Activated CD8-positive, alpha-beta memory T cell treated with anti-CD3 and anti-CD28 coated beads, Interleukin-2, amount 10 ng/mL, durations not matched to agents 7 days and 5 days (primary cell): ENCODE results near the gene MUC5AC. TPM values are rescaled to one million over a fixed set of nuclear protein-coding genes. Genes with fewer than 3 reads are reported as not detected.

ENCODE experiments used
- ATAC-seq: fragments of 150-1000 bp; cut with Tn5 transposase; one replicate; pipeline ENCODE4 v1.10.0; 2021; ENCODE audit warnings: moderate library complexity
- CTCF ChIA-PET: fragments of 350-600 bp; sonication (Branson Sonifier 250); formaldehyde crosslinking; loops from one replicate; lab custom pipeline; 2021; ENCODE audit warnings: antibody characterized with exemption; lab: Charles Lee
- DNase-seq: peaks from one replicate; pipeline ENCODE4 v3.0.0-alpha.2; 2020
- H3K27ac Mint-ChIP-seq: one replicate; pipeline ENCODE4 v1.8.0; 2021; ENCODE audit warnings: mild to moderate bottlenecking, mixed read lengths
- H3K27me3 Mint-ChIP-seq: one replicate; pipeline ENCODE4 v1.8.0; 2021; ENCODE audit warnings: mixed read lengths
- H3K36me3 Mint-ChIP-seq: one replicate; pipeline ENCODE4 v1.8.0; 2021; ENCODE audit warnings: mild to moderate bottlenecking, mixed read lengths
- H3K4me1 Mint-ChIP-seq: one replicate; pipeline ENCODE4 v1.8.0; 2021; ENCODE audit warnings: mixed read lengths
- H3K4me3 Mint-ChIP-seq: one replicate; pipeline ENCODE4 v1.8.0; 2021; ENCODE audit warnings: mild to moderate bottlenecking, moderate library complexity, mixed read lengths
- H3K9me3 Mint-ChIP-seq: one replicate; pipeline ENCODE4 v1.8.0; 2022; ENCODE audit warnings: low read depth, mixed read lengths
- total RNA-seq, 2 experiments: library from RNA; stranded (reverse); gene quantifications; one replicate each; pipeline ENCODE4 v1.2.3, GENCODE V29; 2021

Gene MUC5AC
- total RNA-seq, 2 experiments from 2014 or later = not detected

GRCh38 chr11:1116666-1117390, 40.9 kb upstream of the MUC5AC start:
- no peak overlapping the region for H3K27ac Mint-ChIP-seq
- no peak overlapping the region for H3K4me3 Mint-ChIP-seq
- no peaks in the 10 kb centered on the region for H3K36me3 Mint-ChIP-seq
- ATAC-seq = no peak
- no peaks in the 10 kb centered on the region for H3K27me3 Mint-ChIP-seq
- DNase-seq = no peak
- no peaks in the 10 kb centered on the region for H3K4me1 Mint-ChIP-seq
- CTCF ChIA-PET = interaction anchor here (0.7 to 0.9 kb wide), 2 partner anchors 13 to 458 kb away, joined by 3 to 4 read pairs; no protein-coding TSS in a partner anchor
- no peaks in the 10 kb centered on the region for H3K9me3 Mint-ChIP-seq

GRCh38 chr11:1117992-1118391, 39.8 kb upstream of the MUC5AC start:
- H3K9me3 Mint-ChIP-seq = no peaks in the 10 kb centered on the region
- ATAC-seq (no peak), DNase-seq (no peak)
- H3K27ac Mint-ChIP-seq = no peak overlapping the region
- no peaks in the 10 kb centered on the region for H3K36me3 Mint-ChIP-seq
- no peaks in the 10 kb centered on the region for H3K4me1 Mint-ChIP-seq
- no peak overlapping the region for H3K4me3 Mint-ChIP-seq
- CTCF ChIA-PET = interaction anchor here (0.9 kb wide), 1 partner anchor 457 kb away, joined by 4 read pairs; no protein-coding TSS in a partner anchor
- no peaks in the 10 kb centered on the region for H3K27me3 Mint-ChIP-seq

- CTCF ChIA-PET = no interaction called here
- DNase-seq (no peak), ATAC-seq (no peak)
- no peak overlapping the region for H3K27ac Mint-ChIP-seq
- H3K27me3 Mint-ChIP-seq = no peaks in the 10 kb centered on the region
- H3K9me3 Mint-ChIP-seq = no peaks in the 10 kb centered on the region
- no peaks in the 10 kb centered on the region for H3K4me1 Mint-ChIP-seq
- no peak overlapping the region for H3K4me3 Mint-ChIP-seq
- no peaks in the 10 kb centered on the region for H3K36me3 Mint-ChIP-seq
These were observed 38.8 kb upstream of the MUC5AC start for GRCh38 chr11:1118755-1119603.

GRCh38 chr11:1119604-1120146, 38.1 kb upstream of the MUC5AC start:
- no peak overlapping the region for H3K27ac Mint-ChIP-seq
- H3K4me3 Mint-ChIP-seq = no peak overlapping the region
- H3K36me3 Mint-ChIP-seq = peaks cover 2% of the 10 kb centered on the region
- DNase-seq (no peak), ATAC-seq (no peak)
- H3K27me3 Mint-ChIP-seq = no peaks in the 10 kb centered on the region
- H3K9me3 Mint-ChIP-seq = peaks cover 6% of the 10 kb centered on the region
- no peaks in the 10 kb centered on the region for H3K4me1 Mint-ChIP-seq
- CTCF ChIA-PET = no interaction called here

GRCh38 chr11:1120532-1121330, 37.0 kb upstream of the MUC5AC start:
- H3K36me3 Mint-ChIP-seq = peaks cover 2% of the 10 kb centered on the region
- H3K4me1 Mint-ChIP-seq = no peaks in the 10 kb centered on the region
- H3K27me3 Mint-ChIP-seq = no peaks in the 10 kb centered on the region
- peaks cover 10% of the 10 kb centered on the region for H3K9me3 Mint-ChIP-seq
- DNase-seq = no peak
- no peak overlapping the region for H3K27ac Mint-ChIP-seq
- ATAC-seq = no peak
- CTCF ChIA-PET = no interaction called here
- H3K4me3 Mint-ChIP-seq = no peak overlapping the region

GRCh38 chr11:1121331-1121812, 36.4 kb upstream of the MUC5AC start:
- Mint-ChIP-seq H3K27me3 (no peaks in the 10 kb centered on the region), H3K4me1 (no peaks in the 10 kb centered on the region), H3K9me3 (peaks cover 10% of the 10 kb centered on the region), H3K36me3 (peaks cover 2% of the 10 kb centered on the region), H3K27ac (no peak overlapping the region), H3K4me3 (no peak overlapping the region)
- ATAC-seq (no peak), DNase-seq (no peak)
- CTCF ChIA-PET = no interaction called here

GRCh38 chr11:1121813-1122663, 35.7 kb upstream of the MUC5AC start:
- no peak overlapping the region for H3K27ac Mint-ChIP-seq
- no peak for DNase-seq
- H3K4me1 Mint-ChIP-seq = no peaks in the 10 kb centered on the region
- peaks cover 2% of the 10 kb centered on the region for H3K36me3 Mint-ChIP-seq
- H3K4me3 Mint-ChIP-seq = no peak overlapping the region
- H3K9me3 Mint-ChIP-seq = peaks cover 10% of the 10 kb centered on the region
- ATAC-seq = no peak
- CTCF ChIA-PET = no interaction called here
- H3K27me3 Mint-ChIP-seq = no peaks in the 10 kb centered on the region

GRCh38 chr11:1122664-1123002, 35.1 kb upstream of the MUC5AC start:
- no peak for DNase-seq
- Mint-ChIP-seq H3K27ac (no peak overlapping the region), H3K9me3 (peaks cover 10% of the 10 kb centered on the region), H3K27me3 (no peaks in the 10 kb centered on the region), H3K4me3 (no peak overlapping the region), H3K36me3 (peaks cover 2% of the 10 kb centered on the region), H3K4me1 (no peaks in the 10 kb centered on the region)
- ATAC-seq = no peak
- CTCF ChIA-PET = no interaction called here

GRCh38 chr11:1123970-1124369, 33.8 kb upstream of the MUC5AC start:
- H3K4me1 Mint-ChIP-seq = no peaks in the 10 kb centered on the region
- peak overlapping the region; percentile 4 for H3K27ac Mint-ChIP-seq
- CTCF ChIA-PET = no interaction called here
- H3K4me3 Mint-ChIP-seq = no peak overlapping the region
- peaks cover 10% of the 10 kb centered on the region for H3K9me3 Mint-ChIP-seq
- DNase-seq (no peak), ATAC-seq (peak; percentile 29)
- no peaks in the 10 kb centered on the region for H3K27me3 Mint-ChIP-seq
- peaks cover 2% of the 10 kb centered on the region for H3K36me3 Mint-ChIP-seq

GRCh38 chr11:1125803-1126202, 31.9 kb upstream of the MUC5AC start:
- peaks cover 10% of the 10 kb centered on the region for H3K9me3 Mint-ChIP-seq
- H3K27me3 Mint-ChIP-seq = no peaks in the 10 kb centered on the region
- ATAC-seq = no peak
- CTCF ChIA-PET = no interaction called here
- no peaks in the 10 kb centered on the region for H3K4me1 Mint-ChIP-seq
- no peak overlapping the region for H3K4me3 Mint-ChIP-seq
- H3K27ac Mint-ChIP-seq = no peak overlapping the region
- DNase-seq = no peak
- H3K36me3 Mint-ChIP-seq = peaks cover 2% of the 10 kb centered on the region

GRCh38 chr11:1126491-1126926, 31.2 kb upstream of the MUC5AC start:
- Mint-ChIP-seq H3K4me3 (no peak overlapping the region), H3K4me1 (no peaks in the 10 kb centered on the region), H3K36me3 (peaks cover 2% of the 10 kb centered on the region), H3K27me3 (no peaks in the 10 kb centered on the region), H3K27ac (no peak overlapping the region), H3K9me3 (peaks cover 10% of the 10 kb centered on the region)
- ATAC-seq (no peak), DNase-seq (no peak)
- CTCF ChIA-PET = no interaction called here

GRCh38 chr11:1126935-1127663, 30.7 kb upstream of the MUC5AC start:
- DNase-seq (no peak), ATAC-seq (no peak)
- H3K4me3 Mint-ChIP-seq = no peak overlapping the region
- no peaks in the 10 kb centered on the region for H3K27me3 Mint-ChIP-seq
- CTCF ChIA-PET = no interaction called here
- peaks cover 2% of the 10 kb centered on the region for H3K36me3 Mint-ChIP-seq
- peaks cover 10% of the 10 kb centered on the region for H3K9me3 Mint-ChIP-seq
- H3K4me1 Mint-ChIP-seq = no peaks in the 10 kb centered on the region
- H3K27ac Mint-ChIP-seq = no peak overlapping the region
